LNCaP clone FGC (cell line): ENCODE results near the gene AK8.

ENCODE experiments used
- DNase-seq: peaks from one replicate; pipeline ENCODE4 v3.0.0-alpha.2; 2011; ENCODE audit warnings: low read depth
- H3K4me3 ChIP-seq: 2 replicates; pipeline ENCODE4 v1.5.1; 2011; ENCODE audit warnings: mild to moderate bottlenecking, low read depth, low read length, control low read depth
- TF ChIP-seq, protein P1 (sequence below): IDR thresholded peaks from 2 replicates; pipeline ENCODE4 v1.5.1; 2012; ENCODE audit warnings: mild to moderate bottlenecking; ENCODE audit not compliant: control insufficient read depth, insufficient read depth; ENCODE audit errors: extremely low read depth

Gene AK8

DNA sequence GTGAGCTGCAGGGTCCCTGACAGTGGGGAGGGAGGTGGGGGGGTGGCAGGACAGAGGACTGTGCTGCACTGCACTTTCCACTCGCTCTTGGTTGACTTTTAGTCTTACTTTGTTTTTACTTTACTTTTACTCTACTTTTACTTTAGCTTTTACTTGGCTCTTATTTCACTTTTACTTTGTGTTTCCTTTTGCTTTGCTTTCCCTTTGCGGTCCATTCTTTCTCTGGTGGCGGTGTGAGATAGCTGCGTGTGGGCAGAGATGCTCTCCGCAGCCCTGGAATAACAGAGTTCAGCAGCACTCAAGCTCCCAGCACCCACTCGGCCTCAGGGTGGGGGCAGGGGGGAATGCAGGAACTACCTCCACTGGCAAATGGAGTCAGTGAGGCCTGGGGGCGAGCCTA lies 4.7 kb downstream of the AK8 start:
- no peak for DNase-seq
- no peak overlapping the region for H3K4me3 ChIP-seq
- TF ChIP-seq, protein P1, sequence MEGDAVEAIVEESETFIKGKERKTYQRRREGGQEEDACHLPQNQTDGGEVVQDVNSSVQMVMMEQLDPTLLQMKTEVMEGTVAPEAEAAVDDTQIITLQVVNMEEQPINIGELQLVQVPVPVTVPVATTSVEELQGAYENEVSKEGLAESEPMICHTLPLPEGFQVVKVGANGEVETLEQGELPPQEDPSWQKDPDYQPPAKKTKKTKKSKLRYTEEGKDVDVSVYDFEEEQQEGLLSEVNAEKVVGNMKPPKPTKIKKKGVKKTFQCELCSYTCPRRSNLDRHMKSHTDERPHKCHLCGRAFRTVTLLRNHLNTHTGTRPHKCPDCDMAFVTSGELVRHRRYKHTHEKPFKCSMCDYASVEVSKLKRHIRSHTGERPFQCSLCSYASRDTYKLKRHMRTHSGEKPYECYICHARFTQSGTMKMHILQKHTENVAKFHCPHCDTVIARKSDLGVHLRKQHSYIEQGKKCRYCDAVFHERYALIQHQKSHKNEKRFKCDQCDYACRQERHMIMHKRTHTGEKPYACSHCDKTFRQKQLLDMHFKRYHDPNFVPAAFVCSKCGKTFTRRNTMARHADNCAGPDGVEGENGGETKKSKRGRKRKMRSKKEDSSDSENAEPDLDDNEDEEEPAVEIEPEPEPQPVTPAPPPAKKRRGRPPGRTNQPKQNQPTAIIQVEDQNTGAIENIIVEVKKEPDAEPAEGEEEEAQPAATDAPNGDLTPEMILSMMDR: no peak

DNA sequence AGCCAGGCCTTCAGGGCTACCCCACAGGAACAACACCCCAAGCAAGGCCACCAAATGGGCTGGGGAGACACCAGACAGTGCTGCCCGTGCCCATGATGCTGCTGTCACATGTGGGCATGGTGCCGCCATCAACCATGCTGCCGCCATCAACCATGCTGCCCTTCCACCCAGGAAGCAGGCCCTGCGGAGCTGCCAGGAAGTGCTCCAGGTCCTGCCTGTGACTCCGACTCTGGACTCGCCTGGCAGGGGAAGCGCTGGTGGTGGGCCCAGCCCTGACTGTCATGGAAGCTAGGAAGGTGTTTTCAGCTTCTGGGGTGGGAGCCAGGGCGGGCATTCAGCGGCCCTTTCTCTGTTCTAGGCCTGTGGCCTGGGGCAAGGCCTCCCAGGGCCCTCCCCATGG lies 8.8 kb downstream of the AK8 start:
- H3K4me3 ChIP-seq: no peak overlapping the region
- no peak for DNase-seq
- TF ChIP-seq, protein P1: no peak

DNA sequence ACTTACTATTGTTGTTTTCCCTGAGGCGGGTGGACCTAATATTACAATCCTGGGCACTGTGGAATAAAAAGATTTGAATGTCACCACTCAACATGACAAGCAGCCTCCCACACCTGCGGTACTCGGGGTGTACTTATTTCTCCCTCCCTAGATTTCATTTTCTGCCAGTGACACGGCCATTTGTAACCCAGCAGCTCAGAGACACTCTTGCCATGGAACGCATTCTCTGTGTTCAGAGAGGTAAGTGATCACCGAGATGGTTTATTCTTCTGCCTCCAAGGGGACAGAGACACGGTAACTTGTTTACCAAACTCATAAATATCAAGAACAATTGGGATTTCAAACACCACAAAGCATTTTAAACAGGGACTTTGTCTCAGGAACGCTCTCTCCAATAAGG lies 11.2 kb downstream of the AK8 start:
- no peak overlapping the region for H3K4me3 ChIP-seq
- TF ChIP-seq, protein P1: no peak
- no peak for DNase-seq

DNA sequence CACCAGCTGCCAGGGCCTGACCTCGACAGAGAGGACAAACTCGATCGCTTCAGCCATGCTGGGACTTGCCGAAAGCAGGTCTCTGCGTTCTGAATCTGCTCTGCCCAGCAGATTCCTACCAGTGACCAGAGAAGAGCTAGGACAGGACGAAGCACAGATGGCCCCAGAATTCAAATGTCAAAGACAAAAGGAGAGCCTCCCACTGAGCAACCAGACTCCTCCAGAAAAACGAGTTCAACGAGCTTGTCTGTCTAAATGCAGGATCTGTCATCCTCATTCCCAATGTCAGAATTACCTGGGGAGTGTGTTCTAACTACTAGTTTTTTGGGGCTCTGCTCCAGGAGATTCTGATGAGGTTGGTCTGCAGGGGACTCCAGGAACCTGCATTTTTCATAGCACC lies 13.4 kb downstream of the AK8 start:
- DNase-seq: peak; percentile 7
- TF ChIP-seq, protein P1: no peak
- H3K4me3 ChIP-seq: no peak overlapping the region

DNA sequence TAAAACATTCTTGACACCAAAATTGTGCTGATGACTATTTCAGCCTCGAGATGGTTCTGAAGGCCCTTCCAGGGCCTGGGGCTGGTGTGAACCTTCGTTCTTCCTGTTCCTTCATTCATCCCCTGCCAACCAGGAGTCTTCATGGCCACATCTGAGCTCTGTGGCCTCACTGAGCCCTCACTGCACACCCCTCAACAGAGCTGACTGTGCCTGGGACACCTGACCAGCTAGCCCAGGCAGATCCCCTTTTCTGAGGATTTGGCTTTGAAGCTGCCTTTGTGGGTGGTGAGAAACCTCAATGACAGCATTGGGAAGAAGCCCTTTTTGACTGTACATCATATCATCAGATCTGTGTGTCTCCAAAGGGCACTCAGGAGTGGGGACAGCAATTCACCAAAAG lies 13.8 kb downstream of the AK8 start:
- H3K4me3 ChIP-seq: no peak overlapping the region
- TF ChIP-seq, protein P1: no peak
- no peak for DNase-seq

DNA sequence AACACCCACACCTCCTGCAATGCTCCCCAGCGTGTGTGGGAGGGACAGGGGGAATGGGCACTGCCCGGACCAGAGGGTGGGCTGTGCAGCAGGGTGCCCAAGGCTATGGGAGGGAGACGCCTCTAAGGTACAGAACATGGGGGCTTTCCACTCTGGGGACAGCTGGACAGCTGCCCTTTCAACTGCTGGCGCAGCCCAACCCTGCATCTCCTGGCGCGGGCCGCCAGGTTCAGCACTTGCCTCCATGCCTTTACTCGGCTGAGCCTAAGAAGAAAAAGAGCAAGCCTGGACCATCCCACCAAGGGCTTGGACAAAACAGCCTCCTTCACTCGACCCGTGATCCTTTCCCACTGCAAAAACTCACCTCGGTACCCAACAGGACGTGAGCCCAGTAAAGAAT lies 15.0 kb downstream of the AK8 start:
- DNase-seq: no peak
- TF ChIP-seq, protein P1: no peak
- H3K4me3 ChIP-seq: no peak overlapping the region

DNA sequence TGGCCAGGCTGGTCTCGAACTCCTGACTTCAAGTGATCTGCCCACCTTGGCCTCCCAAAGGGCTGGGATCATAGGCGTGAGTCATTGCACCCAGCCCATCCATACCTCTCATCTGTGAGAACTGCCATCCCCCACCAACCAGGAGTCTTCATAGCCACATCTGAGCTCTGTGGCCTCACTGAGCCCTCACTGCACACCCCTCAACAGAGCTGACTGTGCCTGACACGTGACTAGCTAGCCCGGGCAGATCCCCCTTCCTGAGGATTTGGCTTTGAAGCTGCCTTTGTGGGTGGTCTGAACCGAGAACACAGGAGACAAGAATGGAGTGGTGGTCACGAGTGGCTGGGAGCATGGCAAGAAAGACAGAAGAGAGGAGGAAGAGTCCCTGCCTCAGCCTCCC lies 15.6 kb downstream of the AK8 start:
- TF ChIP-seq, protein P1: no peak
- DNase-seq: no peak
- H3K4me3 ChIP-seq: no peak overlapping the region
